Upper lobe of left lung (tissue), 4 donors: ENCODE results near the gene ZFY.

ENCODE experiments used
- CTCF ChIP-seq, 6 experiments: fragments of 450-650 bp in 4 of 6; fragments of 200-600 bp in 2 of 6; sonication (generic) in 2 of 6; IDR thresholded peaks; one replicate each; pipeline ENCODE4 v1.5.1; 2016 to 2019; ENCODE audit warnings: antibody characterized with exemption in 6 of 6
- POLR2A ChIP-seq, 4 donors: fragments of 450-650 bp; IDR thresholded peaks; one replicate each; pipeline ENCODE4 v1.5.1; 2016 to 2017; ENCODE audit warnings: antibody characterized with exemption in 4 of 4, mild to moderate bottlenecking in 2 of 4

DNA sequence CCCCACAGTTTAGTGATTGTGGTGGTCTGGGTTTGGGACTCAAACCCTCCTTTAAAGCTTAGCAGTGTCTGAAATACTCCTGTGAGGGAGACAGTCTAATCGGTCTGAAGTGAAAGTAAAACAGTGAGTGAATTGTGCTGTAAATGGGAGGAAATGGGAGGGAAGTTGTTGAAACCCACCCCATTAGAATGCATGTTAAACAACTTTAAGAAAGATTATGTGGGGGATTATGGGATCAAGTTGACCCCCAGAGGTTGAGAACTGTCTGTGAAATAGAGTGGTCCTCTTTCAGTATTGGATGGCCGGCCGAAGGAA lies 68.3 kb downstream of the ZFY start:
- TF ChIP-seq CTCF (IDR thresholded peaks at IDR 0.05) = no peak
- no peak for TF ChIP-seq POLR2A (IDR thresholded peaks at IDR 0.05)
